A549 treated with GW870086 at 1 μM for 4 hours (cell line): ENCODE measurements around the gene RTN4IP1. TPM values are rescaled to one million over a fixed set of nuclear protein-coding genes. Genes with fewer than 3 reads are reported as not detected.

Experiments
- total RNA-seq: library from RNA; stranded (reverse); fragments of 200-300 nt; extraction: Qiagen RNA extraction; gene quantifications from 5 replicates; pipeline ENCODE4 v1.2.3, GENCODE V29; 2022; ENCODE audit warnings: low read depth

Gene RTN4IP1, protein sequence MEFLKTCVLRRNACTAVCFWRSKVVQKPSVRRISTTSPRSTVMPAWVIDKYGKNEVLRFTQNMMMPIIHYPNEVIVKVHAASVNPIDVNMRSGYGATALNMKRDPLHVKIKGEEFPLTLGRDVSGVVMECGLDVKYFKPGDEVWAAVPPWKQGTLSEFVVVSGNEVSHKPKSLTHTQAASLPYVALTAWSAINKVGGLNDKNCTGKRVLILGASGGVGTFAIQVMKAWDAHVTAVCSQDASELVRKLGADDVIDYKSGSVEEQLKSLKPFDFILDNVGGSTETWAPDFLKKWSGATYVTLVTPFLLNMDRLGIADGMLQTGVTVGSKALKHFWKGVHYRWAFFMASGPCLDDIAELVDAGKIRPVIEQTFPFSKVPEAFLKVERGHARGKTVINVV
- total RNA-seq = 9.2 to 10.8 TPM (median 10.0 TPM) in 5 replicates

DNA sequence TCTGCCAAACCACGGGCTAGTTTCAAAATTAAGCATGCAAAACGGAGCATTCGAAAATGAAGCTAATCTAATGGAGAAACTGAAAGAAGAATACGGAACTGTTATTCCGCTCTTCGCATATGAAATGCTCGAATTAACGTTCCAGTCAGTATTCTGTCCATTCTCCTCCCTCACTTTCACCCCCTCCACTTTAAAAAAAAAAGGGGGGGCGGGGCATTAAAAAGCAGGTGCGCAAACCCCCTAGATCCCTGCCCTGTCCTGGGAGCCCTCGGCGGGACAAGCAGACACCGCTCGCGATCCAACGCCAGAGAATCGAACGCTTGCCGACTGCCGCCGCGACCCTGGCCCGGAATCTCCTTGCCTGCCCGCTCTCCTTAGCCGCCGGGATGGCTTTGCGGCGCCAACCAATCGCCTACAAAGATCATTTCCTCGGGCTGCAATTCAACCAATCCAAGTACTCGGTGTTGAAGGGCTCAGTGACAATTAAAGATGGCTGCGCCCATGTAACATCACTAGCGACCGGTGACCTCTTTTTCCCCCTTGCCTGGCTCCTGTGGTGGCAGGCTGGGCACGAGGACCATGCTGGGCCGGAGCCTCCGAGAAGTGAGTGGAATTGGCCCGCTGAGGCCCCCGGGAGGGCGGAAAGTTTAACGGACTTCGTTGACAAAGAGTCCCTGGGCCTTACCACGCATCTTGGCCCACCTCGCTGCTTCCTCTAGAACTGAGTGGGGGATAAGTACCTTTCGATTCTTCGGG lies at the start of gene RTN4IP1, which contains the start of gene QRSL1:
TSS of gene RTN4IP1 (minus strand) at position 396 of the 756 bp plus-strand sequence. CDS start 477 bp downstream, outside the sequence.
TSS of gene QRSL1 (plus strand) at position 476 of the 756 bp plus-strand sequence. CDS start at position 580, 104 bp downstream.

Other genes starting within 250 kb of the RTN4IP1 start
- gene QRSL1, start 80 bp upstream of the RTN4IP1 start, total RNA-seq = 7.0 to 8.6 TPM (median 8.1 TPM) in 5 replicates